NCI-H345 treated with DMSO at 0.1 percent for 48 hours (cell line): ENCODE results near the gene SLC16A12.
A peak's percentile ranks its signal among the peaks of the same experiment; 100 is the strongest.

Experiments used
- DNase-seq: peaks from one replicate; lab custom pipeline; 2025; ENCODE audit not compliant: unreplicated experiment; lab: John Stamatoyannopoulos, UW

SLC16A12 gene, protein sequence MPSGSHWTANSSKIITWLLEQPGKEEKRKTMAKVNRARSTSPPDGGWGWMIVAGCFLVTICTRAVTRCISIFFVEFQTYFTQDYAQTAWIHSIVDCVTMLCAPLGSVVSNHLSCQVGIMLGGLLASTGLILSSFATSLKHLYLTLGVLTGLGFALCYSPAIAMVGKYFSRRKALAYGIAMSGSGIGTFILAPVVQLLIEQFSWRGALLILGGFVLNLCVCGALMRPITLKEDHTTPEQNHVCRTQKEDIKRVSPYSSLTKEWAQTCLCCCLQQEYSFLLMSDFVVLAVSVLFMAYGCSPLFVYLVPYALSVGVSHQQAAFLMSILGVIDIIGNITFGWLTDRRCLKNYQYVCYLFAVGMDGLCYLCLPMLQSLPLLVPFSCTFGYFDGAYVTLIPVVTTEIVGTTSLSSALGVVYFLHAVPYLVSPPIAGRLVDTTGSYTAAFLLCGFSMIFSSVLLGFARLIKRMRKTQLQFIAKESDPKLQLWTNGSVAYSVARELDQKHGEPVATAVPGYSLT

DNA sequence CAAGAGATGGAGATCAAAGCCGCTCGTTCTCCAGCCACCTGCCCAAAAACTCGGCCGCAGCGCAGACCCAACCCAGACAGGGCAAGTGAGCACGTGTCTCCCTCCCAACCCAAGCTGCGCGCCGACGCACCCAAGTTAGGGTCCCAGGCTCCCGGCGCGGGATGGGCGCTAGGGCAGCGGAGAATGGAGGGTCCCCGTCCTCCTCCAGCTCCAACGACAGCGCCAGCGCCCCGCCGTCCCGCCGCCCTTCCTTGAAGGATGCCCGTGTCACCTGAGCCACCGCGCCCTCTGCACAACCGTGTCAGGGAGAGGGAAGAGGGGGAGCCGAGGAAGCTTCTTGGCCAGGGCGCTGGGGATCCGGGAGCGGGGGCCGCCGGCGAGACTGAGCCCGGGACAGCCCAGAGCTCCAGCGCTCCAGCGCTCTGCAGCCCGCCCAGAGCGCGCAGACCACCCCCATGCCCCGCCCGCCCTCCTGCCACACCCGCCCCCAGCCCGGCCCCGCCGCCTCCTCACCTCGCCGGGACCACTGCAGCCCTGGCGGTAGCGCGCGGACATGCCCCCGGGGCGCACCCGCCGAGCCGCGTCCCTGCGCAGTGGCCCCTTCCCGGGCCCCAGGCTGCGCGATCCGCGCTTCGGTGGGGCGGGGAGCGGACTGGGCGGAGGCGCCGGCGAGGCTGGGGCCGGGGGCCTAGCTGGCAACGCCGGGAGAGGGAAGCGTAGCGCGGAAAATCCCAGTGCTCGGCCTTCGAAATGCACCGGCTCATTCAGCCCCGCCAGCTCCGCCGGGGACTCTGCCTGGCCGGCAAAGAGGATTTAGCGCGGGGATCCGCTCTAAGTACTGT is at the start of gene SLC16A12:
Gene SLC16A12 (minus strand): TSS at position 424 of the 842 bp plus-strand sequence. CDS start 73,016 bp downstream, outside the sequence.
- no peak for DNase-seq

- DNase-seq: no peak
Observed at GRCh38 chr10:89582022-89582421, 46.6 kb upstream of the SLC16A12 start.

DNA sequence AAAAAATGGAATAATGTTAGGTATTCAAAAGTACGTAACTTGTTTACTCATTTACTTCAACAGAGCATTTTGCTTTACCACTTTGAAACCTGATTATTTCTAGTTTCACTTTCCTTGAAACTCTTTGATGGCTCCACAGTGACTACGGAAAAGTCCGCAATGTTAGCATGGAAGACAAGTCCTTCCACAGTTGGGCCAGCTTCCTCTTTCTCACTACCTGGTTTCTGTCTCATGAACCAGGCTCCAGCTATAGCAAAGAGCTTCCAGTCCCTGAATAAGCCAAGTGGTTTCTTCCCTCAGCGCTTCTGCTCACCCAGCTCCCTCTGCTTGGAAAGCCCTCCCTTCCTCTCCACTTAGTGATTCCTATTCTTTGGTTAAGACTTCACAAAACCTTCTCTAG is 44.8 kb upstream of the SLC16A12 start:
- DNase-seq: no peak

GRCh38 chr10:89576696-89577095 is 41.3 kb upstream of the SLC16A12 start:
- no peak for DNase-seq

DNA sequence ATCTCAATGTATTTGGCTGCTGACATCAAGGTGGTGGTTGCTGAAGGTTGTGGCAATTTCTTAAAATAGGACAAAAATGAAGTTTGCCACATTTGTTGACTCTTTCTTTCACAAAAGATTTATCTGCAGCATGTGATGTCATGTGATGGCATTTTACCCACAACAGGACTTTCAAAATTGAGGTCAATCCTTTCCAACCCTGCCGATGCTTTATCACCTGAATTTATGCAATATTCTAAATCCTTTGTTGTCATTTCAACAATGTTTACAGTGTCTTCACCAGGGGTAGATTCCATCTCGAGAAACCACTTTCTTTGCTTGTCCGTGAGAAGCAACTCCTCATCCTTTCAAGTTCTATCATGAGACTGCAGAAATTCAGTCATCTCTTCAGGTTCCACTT is 40.6 kb upstream of the SLC16A12 start:
- no peak for DNase-seq

DNA sequence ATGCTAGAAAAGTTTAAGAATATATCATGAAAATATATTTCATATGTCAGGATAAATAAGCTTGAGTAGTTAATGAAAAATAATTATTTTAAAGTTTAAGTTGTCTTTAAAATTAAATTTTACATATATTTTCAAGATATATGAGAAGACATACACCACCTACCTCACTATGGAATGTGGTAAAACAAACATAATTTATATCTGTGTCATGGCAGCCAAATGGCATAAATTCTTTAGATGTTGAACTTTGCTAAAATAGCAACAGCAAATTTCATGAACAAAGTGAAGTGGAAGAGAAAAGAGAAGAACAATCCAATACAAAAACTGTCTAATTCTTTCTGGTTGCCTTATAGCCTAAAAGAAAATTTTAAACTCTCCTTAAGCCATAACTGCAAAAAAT is 39.6 kb upstream of the SLC16A12 start:
- no peak for DNase-seq

DNA sequence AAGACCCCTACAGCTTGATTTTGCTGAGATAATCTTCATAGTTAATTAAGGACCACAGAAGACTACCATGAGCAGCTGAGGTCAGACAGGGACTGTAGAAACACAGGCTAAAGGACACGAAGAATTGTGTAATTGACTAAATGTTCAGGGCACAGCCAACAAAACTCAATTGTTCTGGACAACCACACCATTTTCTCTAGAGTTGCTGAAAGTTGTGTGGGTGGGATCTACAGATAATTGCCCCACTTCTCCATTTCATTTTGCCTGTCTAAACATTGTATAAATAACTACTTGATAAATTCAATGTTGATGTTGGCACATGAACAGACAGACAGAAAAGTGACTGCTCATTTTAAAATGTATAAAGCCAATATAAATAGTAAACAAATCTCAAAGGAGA is 39.0 kb upstream of the SLC16A12 start:
- no peak for DNase-seq

GRCh38 chr10:89567576-89568245 is 32.3 kb upstream of the SLC16A12 start:
- no peak for DNase-seq

- DNase-seq: no peak
Observed at GRCh38 chr10:89566992-89567391, 31.6 kb upstream of the SLC16A12 start.

- DNase-seq: no peak
Observed at GRCh38 chr10:89566095-89566950, 30.9 kb upstream of the SLC16A12 start.

- DNase-seq: no peak
Observed at GRCh38 chr10:89565180-89565579, 29.8 kb upstream of the SLC16A12 start.

- DNase-seq: peak; percentile 26
Observed at GRCh38 chr10:89563861-89564478, 28.6 kb upstream of the SLC16A12 start.

GRCh38 chr10:89563311-89563710 is 27.9 kb upstream of the SLC16A12 start:
- no peak for DNase-seq

GRCh38 chr10:89556600-89556999 is 21.2 kb upstream of the SLC16A12 start:
- DNase-seq: no peak

DNA sequence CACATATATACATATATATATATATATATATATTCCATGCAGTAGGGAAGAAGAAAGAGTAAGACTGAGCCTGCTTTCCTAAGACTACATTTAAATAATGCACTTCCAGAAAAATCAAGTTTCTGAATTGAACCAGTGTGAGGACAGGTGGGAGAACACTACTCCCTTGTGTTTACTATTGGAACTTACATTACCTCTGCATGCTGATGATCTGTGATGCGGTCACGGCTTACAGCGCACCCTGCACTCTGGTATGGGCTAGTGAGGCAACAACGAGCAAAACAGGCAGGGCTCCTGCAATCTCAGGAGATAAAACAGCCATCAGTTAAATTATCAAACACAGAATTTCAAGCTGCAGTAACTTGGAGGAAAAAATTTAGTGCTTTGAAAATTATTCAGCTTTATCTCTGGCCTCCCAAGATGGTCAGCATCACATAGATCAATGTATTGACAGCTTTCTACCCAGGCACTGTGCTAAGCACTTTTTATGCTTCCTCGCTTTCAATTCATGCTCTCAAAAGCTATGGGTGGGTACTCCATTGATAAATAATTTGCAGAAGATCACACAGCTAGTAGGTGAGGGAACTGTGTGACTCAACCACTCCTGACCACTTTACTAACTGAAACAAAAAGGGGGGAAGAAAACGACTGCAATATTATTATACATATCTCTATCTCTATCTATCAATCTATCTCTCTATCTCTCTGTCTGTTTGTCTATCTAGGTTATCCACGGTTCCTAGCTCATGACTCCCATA is 20.5 kb upstream of the SLC16A12 start:
- DNase-seq: no peak

DNA sequence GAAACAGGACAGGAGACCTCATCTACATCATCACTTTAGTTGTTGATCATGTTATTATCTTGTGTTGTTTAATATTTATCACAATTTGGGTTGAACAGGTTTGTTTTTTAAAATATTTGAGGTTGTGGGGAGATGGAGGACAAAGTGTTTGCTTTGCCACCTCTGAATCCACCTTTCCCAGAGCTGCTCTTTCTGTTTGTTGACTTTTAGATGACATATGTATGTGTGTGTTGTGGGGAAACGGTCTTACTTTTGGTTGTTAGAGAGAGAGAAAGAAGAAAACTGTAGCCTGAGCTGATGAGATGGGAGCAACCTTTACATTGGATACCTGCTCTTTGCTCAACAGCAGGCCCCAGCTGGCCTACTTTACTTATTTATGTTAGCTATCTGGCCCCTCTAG is 19.0 kb upstream of the SLC16A12 start:
- no peak for DNase-seq

DNA sequence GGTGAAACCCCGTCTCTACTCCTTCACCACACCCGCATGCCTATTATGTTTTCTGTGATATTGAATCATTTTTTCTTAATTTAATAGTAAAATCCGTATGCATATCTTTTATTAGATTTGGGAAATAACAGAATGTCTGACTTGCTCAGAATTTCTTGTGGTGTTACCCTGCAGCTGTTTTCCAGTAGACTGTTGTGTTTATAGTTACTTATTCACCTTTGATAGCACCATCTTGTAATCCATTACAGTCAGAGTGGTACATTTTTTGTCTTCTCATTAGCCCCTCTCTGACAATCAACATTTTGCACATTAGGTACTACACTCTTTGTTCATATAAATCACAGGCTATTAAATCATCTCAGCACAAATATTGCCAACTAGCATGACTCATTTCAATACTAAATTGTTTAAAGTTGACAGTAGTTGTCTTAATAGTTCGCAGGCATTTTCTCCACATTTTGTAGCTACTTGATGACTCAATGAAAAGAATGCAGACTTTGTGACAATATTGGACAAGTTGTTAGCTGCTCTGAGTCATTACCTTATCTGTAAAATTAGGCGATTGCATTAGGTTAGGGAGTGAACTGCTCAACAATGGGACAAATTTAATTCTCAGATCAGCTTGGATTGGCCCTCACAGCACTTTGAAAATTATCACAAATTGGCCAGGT is 17.8 kb upstream of the SLC16A12 start:
- no peak for DNase-seq

- DNase-seq: no peak
Observed at GRCh38 chr10:89552213-89552612, 16.8 kb upstream of the SLC16A12 start.

DNA sequence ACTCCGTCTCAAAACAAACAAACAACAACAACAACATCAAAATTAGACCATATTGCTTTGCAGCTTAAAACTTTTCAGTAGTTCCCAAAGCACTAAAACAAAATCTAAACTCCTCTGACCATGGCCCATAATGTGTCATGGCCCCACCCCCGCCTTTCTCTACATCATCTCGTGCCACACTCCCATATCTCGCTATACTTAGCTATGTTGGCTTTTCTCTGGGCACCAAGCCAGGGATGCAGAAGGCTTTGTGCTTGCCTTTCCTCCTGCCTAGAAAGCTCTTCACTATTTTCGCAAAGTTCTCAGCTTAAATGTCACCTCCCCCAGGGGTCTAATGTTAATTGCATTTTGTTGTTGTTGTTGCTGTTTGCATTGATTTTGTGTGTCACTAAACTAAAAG is 15.1 kb upstream of the SLC16A12 start:
- peak; percentile 68 for DNase-seq
